HepG2 (cell line): ENCODE data around the gene SASH3. TPM values are rescaled to one million over a fixed set of nuclear protein-coding genes. Genes with fewer than 3 reads are reported as not detected.

ENCODE experiments used
- CREB1 ChIP-seq, 2 experiments: fragments of 450-650 bp in 1 of 2; IDR thresholded peaks; 2 replicates each; pipeline ENCODE4 v1.6.1; 2016 to 2017; ENCODE audit warnings: control low read depth in 1 of 2, mild to moderate bottlenecking in 1 of 2, missing compliant biosample characterization in 1 of 2, missing genetic modification characterization in 1 of 2
- CREM ChIP-seq, 2 experiments: sonication (generic) in 1 of 2; formaldehyde crosslinking in 1 of 2; IDR thresholded peaks; 2 replicates each; pipeline versions ENCODE4 v1.4.0 to v1.6.1; 2016 to 2020; ENCODE audit warnings: antibody characterized with exemption in 1 of 2, mild to moderate bottlenecking in 1 of 2, missing genetic modification reagents in 1 of 2
- DMAP1 ChIP-seq: IDR thresholded peaks from 2 replicates; pipeline ENCODE4 v1.6.1; 2016
- DPF2 ChIP-seq: sonication (generic); formaldehyde crosslinking; IDR thresholded peaks from 2 replicates; pipeline ENCODE4 v1.4.0; 2020; ENCODE audit warnings: mild to moderate bottlenecking, low read depth, missing genetic modification reagents, borderline replicate concordance
- HDAC2 ChIP-seq: sonication (generic); formaldehyde crosslinking; IDR thresholded peaks from 2 replicates; pipeline ENCODE4 v1.4.0; 2020; ENCODE audit warnings: missing genetic modification reagents
- SP2 ChIP-seq: sonication (generic); formaldehyde crosslinking; IDR thresholded peaks from 2 replicates; pipeline ENCODE4 v1.5.1; 2020; ENCODE audit warnings: mild to moderate bottlenecking, missing genetic modification reagents
- SRY ChIP-seq: sonication (generic); formaldehyde crosslinking; IDR thresholded peaks from 2 replicates; pipeline ENCODE4 v1.8.0; 2022; ENCODE audit warnings: mild to moderate bottlenecking, missing genetic modification reagents
- STAT5B ChIP-seq: sonication (generic); formaldehyde crosslinking; IDR thresholded peaks from 2 replicates; pipeline ENCODE4 v1.4.0; 2020; ENCODE audit warnings: missing genetic modification reagents
- ZBTB7B ChIP-seq: sonication (generic); formaldehyde crosslinking; IDR thresholded peaks from 2 replicates; pipeline ENCODE4 v1.4.0; 2020; ENCODE audit warnings: missing genetic modification reagents
- ZNF136 ChIP-seq: sonication (generic); formaldehyde crosslinking; IDR thresholded peaks from 2 replicates; pipeline ENCODE4 v1.8.1; 2022; ENCODE audit warnings: low read depth, mild to moderate bottlenecking, moderate library complexity, missing genetic modification reagents
- ZNF326 ChIP-seq: sonication (generic); formaldehyde crosslinking; IDR thresholded peaks from 2 replicates; pipeline ENCODE4 v1.4.0; 2020; ENCODE audit warnings: missing genetic modification reagents, borderline replicate concordance
- ZNF430 ChIP-seq: sonication (generic); formaldehyde crosslinking; IDR thresholded peaks from 2 replicates; pipeline ENCODE4 v1.9.0; 2021; ENCODE audit warnings: mild to moderate bottlenecking, missing genetic modification reagents
- ZNF629 ChIP-seq: sonication (generic); formaldehyde crosslinking; conservative IDR thresholded peaks from 2 replicates; pipeline ENCODE4 v1.5.0; 2020; ENCODE audit warnings: missing genetic modification reagents
- ZNF777 ChIP-seq: sonication (generic); formaldehyde crosslinking; IDR thresholded peaks from 2 replicates; pipeline ENCODE4 v1.4.0; 2020; ENCODE audit warnings: missing genetic modification reagents
- ZNF782 ChIP-seq: sonication (generic); formaldehyde crosslinking; IDR thresholded peaks from 2 replicates; pipeline ENCODE4 v1.4.0; 2020; ENCODE audit warnings: missing genetic modification reagents, mild to moderate bottlenecking, borderline replicate concordance
- polyA plus RNA-seq, 8 experiments: library from polyadenylated mRNA; depleted of rRNA in 3 of 8; stranded (reverse) in 7 of 8; unstranded in 1 of 8; fragments of >200 nt; fragmentation: Illumina TruSeq in 4 of 8; extraction: Trizol in 4 of 8; gene quantifications; 2 replicates each; pipeline versions ENCODE4 v1.2.1 to v1.2.3, GENCODE V29; 2011 to 2016; ENCODE audit warnings: low read depth in 4 of 8, missing spikeins in 1 of 8, mixed read lengths in 1 of 8; ENCODE audit not compliant: insufficient read depth in 1 of 8
- total RNA-seq, 5 experiments: library from RNA; depleted of rRNA; stranded (reverse); fragments of >200 nt; fragmentation: Illumina TruSeq; extraction: Trizol; gene quantifications; 2 replicates each; pipeline ENCODE4 v1.2.3, GENCODE V29; 2016; ENCODE audit warnings: low read depth in 1 of 5
- TF ChIP-seq, protein P1 (sequence below): sonication (generic); formaldehyde crosslinking; IDR thresholded peaks from 2 replicates; pipeline ENCODE4 v1.8.0; 2022; ENCODE audit warnings: missing genetic modification reagents, mild to moderate bottlenecking, inconsistent platforms, borderline replicate concordance
- TF ChIP-seq, protein P2 (sequence below): sonication (generic); formaldehyde crosslinking; IDR thresholded peaks from 2 replicates; pipeline ENCODE4 v1.4.0; 2020; ENCODE audit warnings: missing genetic modification reagents
- TF ChIP-seq, protein P3 (sequence below): sonication (generic); formaldehyde crosslinking; IDR thresholded peaks from 2 replicates; pipeline ENCODE4 v1.4.0; 2020; ENCODE audit warnings: missing genetic modification reagents
- TF ChIP-seq, protein P4 (sequence below): sonication (generic); formaldehyde crosslinking; IDR thresholded peaks from 2 replicates; pipeline ENCODE4 v1.9.0; 2021; ENCODE audit warnings: mild to moderate bottlenecking, missing genetic modification reagents

The SASH3 gene
- total and polyA plus RNA-seq, 2 of the 13 experiments (the other 11 are each of a cell fraction or from before 2014, with no cell fraction given): 0.08 TPM; not detected in 1

DNA sequence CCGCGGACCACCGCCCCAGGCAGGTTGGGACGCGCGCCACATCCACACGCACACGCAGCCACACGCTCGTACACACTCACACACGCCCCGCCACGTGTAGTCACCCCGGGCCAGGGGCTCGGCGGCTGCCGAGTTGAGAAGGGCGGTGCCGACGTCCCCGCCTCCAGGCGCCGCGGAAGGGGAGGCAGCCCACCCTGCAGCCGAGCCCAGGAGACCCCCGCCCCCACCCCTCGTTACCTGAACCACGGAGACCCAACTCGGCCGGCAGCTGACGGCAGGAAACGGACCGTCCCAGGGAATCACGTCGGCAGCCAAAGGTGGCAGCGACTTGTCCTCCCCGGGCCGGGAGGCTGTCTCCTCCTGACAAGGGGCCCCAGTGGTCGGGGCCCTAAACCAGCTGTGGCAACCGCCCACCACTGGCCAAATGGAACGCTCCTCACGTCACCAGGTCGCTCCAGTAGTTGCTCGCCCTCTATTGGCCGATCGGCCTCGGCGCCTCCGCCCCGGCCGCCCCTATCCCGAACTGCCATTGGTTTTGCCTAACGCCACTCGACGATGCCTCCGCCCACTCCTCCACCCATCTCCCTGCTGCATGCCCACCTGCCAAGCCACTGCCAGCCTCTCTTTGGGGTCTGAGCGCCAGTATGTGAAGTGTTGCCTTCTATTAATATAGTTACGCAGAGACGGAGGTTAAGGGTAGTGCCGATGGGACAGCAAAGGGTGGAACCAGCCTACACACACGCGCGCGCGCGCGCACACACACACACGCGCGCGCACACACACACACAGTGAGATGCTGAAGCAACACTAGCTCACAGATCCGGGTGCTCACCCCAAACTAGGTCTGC lies 63.9 kb downstream of the SASH3 start, which contains the start of gene ZDHHC9 (continued):
- TF ChIP-seq, protein P1, sequence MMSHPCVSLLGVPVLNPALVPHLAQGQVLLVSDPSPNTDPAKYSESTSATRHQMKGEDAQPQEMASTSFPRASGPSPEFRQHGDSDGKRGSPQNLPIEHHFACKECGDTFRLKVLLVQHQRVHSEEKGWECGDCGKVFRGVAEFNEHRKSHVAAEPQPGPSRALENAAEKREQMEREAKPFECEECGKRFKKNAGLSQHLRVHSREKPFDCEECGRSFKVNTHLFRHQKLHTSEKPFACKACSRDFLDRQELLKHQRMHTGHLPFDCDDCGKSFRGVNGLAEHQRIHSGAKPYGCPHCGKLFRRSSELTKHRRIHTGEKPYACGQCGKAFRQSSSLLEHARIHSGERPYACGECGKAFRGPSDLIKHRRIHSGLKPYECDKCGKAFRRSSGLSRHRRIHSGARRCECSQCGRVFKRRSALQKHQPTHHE: no peak
- TF ChIP-seq ZNF430 (CRISPR knock-in tag): 0 out of 2 replicates have a peak, but pooled peaks have one; percentile 21
- TF ChIP-seq ZNF782 (CRISPR knock-in tag): no peak
- TF ChIP-seq ZNF777 (CRISPR knock-in tag): 0 out of 2 replicates have a peak, but pooled peaks have one; percentile 35
- TF ChIP-seq, protein P2, sequence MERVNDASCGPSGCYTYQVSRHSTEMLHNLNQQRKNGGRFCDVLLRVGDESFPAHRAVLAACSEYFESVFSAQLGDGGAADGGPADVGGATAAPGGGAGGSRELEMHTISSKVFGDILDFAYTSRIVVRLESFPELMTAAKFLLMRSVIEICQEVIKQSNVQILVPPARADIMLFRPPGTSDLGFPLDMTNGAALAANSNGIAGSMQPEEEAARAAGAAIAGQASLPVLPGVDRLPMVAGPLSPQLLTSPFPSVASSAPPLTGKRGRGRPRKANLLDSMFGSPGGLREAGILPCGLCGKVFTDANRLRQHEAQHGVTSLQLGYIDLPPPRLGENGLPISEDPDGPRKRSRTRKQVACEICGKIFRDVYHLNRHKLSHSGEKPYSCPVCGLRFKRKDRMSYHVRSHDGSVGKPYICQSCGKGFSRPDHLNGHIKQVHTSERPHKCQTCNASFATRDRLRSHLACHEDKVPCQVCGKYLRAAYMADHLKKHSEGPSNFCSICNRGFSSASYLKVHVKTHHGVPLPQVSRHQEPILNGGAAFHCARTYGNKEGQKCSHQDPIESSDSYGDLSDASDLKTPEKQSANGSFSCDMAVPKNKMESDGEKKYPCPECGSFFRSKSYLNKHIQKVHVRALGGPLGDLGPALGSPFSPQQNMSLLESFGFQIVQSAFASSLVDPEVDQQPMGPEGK (CRISPR knock-in tag): 0 out of 2 replicates have a peak, but pooled peaks have one; percentile 11
- TF ChIP-seq, protein P3, sequence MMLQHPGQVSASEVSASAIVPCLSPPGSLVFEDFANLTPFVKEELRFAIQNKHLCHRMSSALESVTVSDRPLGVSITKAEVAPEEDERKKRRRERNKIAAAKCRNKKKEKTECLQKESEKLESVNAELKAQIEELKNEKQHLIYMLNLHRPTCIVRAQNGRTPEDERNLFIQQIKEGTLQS (CRISPR knock-in tag): no peak
- peak; percentile 39; the same call in 1 of the 2 replicates for TF ChIP-seq ZBTB7B (CRISPR knock-in tag)
- peak; percentile 79 for TF ChIP-seq CREB1 (IDR thresholded peaks at IDR 0.05)
- TF ChIP-seq CREB1 (CRISPR knock-in tag; IDR thresholded peaks at IDR 0.05): peak; percentile 83
- TF ChIP-seq SRY (CRISPR knock-in tag): 0 out of 2 replicates have a peak, but pooled peaks have one; percentile 66
- no peak for TF ChIP-seq DPF2 (CRISPR knock-in tag)
- TF ChIP-seq, protein P4, sequence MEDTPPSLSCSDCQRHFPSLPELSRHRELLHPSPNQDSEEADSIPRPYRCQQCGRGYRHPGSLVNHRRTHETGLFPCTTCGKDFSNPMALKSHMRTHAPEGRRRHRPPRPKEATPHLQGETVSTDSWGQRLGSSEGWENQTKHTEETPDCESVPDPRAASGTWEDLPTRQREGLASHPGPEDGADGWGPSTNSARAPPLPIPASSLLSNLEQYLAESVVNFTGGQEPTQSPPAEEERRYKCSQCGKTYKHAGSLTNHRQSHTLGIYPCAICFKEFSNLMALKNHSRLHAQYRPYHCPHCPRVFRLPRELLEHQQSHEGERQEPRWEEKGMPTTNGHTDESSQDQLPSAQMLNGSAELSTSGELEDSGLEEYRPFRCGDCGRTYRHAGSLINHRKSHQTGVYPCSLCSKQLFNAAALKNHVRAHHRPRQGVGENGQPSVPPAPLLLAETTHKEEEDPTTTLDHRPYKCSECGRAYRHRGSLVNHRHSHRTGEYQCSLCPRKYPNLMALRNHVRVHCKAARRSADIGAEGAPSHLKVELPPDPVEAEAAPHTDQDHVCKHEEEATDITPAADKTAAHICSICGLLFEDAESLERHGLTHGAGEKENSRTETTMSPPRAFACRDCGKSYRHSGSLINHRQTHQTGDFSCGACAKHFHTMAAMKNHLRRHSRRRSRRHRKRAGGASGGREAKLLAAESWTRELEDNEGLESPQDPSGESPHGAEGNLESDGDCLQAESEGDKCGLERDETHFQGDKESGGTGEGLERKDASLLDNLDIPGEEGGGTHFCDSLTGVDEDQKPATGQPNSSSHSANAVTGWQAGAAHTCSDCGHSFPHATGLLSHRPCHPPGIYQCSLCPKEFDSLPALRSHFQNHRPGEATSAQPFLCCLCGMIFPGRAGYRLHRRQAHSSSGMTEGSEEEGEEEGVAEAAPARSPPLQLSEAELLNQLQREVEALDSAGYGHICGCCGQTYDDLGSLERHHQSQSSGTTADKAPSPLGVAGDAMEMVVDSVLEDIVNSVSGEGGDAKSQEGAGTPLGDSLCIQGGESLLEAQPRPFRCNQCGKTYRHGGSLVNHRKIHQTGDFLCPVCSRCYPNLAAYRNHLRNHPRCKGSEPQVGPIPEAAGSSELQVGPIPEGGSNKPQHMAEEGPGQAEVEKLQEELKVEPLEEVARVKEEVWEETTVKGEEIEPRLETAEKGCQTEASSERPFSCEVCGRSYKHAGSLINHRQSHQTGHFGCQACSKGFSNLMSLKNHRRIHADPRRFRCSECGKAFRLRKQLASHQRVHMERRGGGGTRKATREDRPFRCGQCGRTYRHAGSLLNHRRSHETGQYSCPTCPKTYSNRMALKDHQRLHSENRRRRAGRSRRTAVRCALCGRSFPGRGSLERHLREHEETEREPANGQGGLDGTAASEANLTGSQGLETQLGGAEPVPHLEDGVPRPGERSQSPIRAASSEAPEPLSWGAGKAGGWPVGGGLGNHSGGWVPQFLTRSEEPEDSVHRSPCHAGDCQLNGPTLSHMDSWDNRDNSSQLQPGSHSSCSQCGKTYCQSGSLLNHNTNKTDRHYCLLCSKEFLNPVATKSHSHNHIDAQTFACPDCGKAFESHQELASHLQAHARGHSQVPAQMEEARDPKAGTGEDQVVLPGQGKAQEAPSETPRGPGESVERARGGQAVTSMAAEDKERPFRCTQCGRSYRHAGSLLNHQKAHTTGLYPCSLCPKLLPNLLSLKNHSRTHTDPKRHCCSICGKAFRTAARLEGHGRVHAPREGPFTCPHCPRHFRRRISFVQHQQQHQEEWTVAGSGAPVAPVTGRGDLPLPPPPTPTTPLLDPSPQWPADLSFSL (CRISPR knock-in tag): no peak
- no peak for TF ChIP-seq ZNF136 (CRISPR knock-in tag)
- no peak for TF ChIP-seq ZNF326 (CRISPR knock-in tag)
- TF ChIP-seq HDAC2: no peak
- TF ChIP-seq DMAP1: 0 out of 2 replicates have a peak, but pooled peaks have one; percentile 45
- no peak for TF ChIP-seq STAT5B (CRISPR knock-in tag)
- no peak for TF ChIP-seq ZNF629 (CRISPR knock-in tag)
- peak; percentile 95 for TF ChIP-seq SP2 (CRISPR knock-in tag)
- peak; percentile 50; the same call in 1 of the 2 replicates for TF ChIP-seq CREM (IDR thresholded peaks at IDR 0.05)
- TF ChIP-seq CREM (CRISPR knock-in tag; IDR thresholded peaks at IDR 0.05): no peak
